ENCODE results near the gene IL17B.

IL17B gene

DNA sequence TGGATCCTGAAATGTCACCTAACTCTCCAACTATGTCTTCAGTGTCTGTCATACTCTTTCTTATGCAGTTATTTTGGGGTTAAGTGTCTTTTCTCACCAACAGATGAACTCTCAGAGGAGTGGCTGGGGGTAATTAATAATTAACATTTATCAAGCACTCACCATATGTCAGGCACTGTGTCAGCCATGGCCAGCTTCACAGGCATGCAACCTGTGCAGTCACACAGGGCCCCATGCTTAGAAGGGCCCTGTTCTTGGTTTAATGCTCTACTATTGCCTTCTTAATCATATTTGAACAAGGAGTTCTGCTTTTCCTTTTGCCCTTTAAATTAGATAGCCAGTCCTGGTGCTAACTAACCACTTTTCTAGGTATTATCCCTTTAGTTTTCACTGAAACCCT, 37.2 kb downstream of the IL17B start:
- CTCF ChIA-PET = interaction anchor here (0.8 to 1.3 kb wide), 2 partner anchors 16 to 30 kb away, joined by 3 to 4 read pairs; partner anchors contain the start of gene PCYOX1L
- H3K4me3 ChIP-seq (ENCODE audit: low read depth, low read length) = no peak overlapping the region
- TF ChIP-seq, protein P1, sequence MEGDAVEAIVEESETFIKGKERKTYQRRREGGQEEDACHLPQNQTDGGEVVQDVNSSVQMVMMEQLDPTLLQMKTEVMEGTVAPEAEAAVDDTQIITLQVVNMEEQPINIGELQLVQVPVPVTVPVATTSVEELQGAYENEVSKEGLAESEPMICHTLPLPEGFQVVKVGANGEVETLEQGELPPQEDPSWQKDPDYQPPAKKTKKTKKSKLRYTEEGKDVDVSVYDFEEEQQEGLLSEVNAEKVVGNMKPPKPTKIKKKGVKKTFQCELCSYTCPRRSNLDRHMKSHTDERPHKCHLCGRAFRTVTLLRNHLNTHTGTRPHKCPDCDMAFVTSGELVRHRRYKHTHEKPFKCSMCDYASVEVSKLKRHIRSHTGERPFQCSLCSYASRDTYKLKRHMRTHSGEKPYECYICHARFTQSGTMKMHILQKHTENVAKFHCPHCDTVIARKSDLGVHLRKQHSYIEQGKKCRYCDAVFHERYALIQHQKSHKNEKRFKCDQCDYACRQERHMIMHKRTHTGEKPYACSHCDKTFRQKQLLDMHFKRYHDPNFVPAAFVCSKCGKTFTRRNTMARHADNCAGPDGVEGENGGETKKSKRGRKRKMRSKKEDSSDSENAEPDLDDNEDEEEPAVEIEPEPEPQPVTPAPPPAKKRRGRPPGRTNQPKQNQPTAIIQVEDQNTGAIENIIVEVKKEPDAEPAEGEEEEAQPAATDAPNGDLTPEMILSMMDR (IDR thresholded peaks at IDR 0.05; ENCODE audit: insufficient read depth, low read length, missing control alignments) = no peak
- POLR2A ChIA-PET = no interaction called here
- DNase-seq (ENCODE audit: low read depth, low spot score) = no peak

DNA sequence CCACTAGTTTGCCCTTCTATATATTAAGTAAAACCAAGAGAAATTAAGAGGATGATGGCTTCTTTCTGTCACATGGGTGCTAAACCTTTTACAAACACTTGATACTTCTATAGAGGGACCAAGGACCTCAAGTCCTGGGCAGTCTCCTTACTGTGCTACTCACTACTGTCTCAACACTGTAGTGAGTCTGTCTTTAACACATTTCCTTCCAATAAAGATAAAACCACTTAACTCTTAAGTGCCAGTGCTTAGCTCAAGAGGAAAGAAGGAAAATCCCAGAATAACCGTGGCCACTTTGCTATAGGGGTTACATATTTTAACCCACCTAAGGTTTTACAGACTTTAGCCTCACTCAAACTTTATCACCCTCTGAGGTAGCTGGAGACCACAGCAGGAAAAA, 38.2 kb downstream of the IL17B start:
- DNase-seq (ENCODE audit: low read depth, low spot score) = no peak
- CTCF ChIA-PET = interaction anchor here (1.2 to 2.1 kb wide), 4 partner anchors 21 to 31 kb away, joined by 3 to 10 read pairs (median 4); no protein-coding TSS in a partner anchor
- no peak overlapping the region for H3K4me3 ChIP-seq (ENCODE audit: low read depth, low read length)
- POLR2A ChIA-PET = no interaction called here
- TF ChIP-seq, protein P1 (IDR thresholded peaks at IDR 0.05; ENCODE audit: insufficient read depth, low read length, missing control alignments) = no peak

DNA sequence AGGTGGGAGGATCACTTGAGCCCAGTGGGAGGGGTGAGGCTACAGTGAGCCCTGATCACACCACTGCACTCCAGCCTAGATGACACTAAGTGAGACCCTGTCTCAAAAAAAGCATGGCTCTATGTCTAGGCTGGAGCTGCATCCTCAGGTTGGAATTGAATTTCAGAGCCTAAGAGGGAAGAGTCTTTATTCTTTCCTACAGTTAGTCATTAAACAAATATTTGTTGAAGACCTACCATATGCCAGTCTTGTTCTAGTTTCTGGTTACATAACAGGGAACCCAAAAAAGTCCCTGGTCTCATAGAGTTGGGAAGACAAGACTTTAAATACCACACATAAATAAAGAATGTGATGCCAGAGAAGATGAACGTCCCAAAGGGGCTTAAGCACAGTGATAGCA, 40.7 kb downstream of the IL17B start:
- ChIA-PET POLR2A (no interaction called here), CTCF (interaction anchor here (1.8 kb wide), 1 partner anchor 21 kb away, joined by 5 read pairs; no protein-coding TSS in a partner anchor)
- H3K4me3 ChIP-seq (ENCODE audit: low read depth, low read length) = no peak overlapping the region
- DNase-seq (ENCODE audit: low read depth, low spot score) = no peak
- TF ChIP-seq, protein P1 (IDR thresholded peaks at IDR 0.05; ENCODE audit: insufficient read depth, low read length, missing control alignments) = no peak

DNA sequence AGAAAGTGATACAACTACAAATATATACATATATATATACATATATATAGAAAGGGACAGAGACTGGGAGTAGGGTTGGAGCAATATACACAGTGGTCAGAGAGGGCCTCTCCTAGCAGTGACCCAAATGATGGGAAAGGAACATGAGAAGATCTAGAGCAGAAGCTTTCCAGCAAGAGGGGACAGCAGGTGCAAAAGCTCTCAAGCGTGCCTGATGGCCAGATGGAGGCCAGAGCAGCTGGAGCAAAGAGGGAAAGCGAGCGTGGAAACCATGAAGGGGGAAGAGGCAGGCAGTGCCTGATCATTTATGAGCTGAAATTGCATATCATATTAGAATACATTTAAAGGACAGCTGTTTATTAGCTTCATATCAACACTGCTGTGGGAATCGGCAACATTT, 41.4 kb downstream of the IL17B start:
- H3K4me3 ChIP-seq (ENCODE audit: low read depth, low read length) = no peak overlapping the region
- TF ChIP-seq, protein P1 (IDR thresholded peaks at IDR 0.05; ENCODE audit: insufficient read depth, low read length, missing control alignments) = no peak
- no peak for DNase-seq (ENCODE audit: low read depth, low spot score)
- ChIA-PET CTCF (interaction anchor here (1.8 kb wide), 1 partner anchor 21 kb away, joined by 5 read pairs; no protein-coding TSS in a partner anchor), POLR2A (no interaction called here)

DNA sequence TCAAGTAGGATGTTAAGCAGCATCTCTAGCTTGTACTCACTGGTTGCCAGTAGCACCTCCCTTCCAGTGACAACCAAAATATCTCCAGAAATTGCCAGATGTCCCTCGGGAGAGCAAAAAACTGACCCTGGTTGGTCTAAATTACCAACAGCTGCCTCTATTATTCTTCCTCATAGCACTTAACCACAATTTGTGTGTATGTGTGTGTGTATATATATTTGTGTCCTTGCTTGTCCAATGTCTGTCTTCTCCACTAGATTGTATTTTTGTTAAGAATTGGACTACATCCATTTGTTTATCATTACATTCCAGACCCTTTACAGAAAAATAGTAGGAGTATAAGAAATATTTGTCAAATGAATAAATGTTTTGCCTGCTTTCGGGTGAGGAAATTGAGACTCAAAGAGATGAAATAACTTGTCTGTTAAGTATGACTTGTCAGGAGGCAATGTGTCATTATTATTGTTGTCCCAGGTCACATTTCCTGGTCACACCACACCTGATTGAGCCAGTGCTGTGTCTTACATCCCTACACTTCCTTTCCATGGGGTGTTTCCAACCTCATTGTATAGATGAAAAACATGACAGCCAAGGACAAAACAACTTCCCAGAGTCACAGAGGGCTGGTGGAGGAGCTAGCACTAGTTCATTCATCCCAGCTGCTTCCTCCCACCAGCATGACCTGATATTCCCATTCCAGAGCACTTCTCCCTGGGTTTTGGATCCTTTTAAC, 45.2 kb downstream of the IL17B start:
- POLR2A ChIA-PET = no interaction called here

DNA sequence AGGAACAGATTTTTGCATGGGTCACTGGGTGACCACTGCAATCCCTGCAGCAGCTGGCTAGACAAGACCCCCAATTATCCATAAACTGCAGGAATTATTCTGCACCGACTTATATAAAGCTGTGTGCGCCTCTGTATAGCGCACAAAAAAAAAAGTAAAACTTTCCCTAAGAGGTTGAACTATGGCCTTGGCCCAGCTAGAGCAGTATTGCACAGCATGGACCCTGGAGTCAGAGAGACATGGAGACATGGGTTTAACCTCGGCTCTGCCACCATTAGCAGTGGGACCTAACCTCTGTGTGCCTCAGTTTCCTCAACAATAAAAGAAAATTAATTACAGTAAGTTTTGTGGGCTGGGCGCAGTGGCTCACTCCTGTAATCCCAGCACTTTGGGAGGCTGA, 50.9 kb downstream of the IL17B start:
- TF ChIP-seq, protein P1 (IDR thresholded peaks at IDR 0.05; ENCODE audit: insufficient read depth, low read length, missing control alignments) = no peak
- no peak for DNase-seq (ENCODE audit: low read depth, low spot score)
- CTCF ChIA-PET = interaction anchor here (1.0 to 3.6 kb wide), 3 partner anchors 11 to 40 kb away, joined by 3 to 15 read pairs (median 6); no protein-coding TSS in a partner anchor
- POLR2A ChIA-PET = no interaction called here
- H3K4me3 ChIP-seq (ENCODE audit: low read depth, low read length) = no peak overlapping the region

More for the DNA sequence above, 45.2 kb downstream of the IL17B start:
- TF ChIP-seq, protein P1 (IDR thresholded peaks at IDR 0.05; ENCODE audit: insufficient read depth, low read length, missing control alignments) = no peak
- CTCF ChIA-PET = interaction anchor here (1.2 to 4.1 kb wide), 3 partner anchors 11 to 38 kb away, joined by 3 to 21 read pairs (median 3); no protein-coding TSS in a partner anchor
- H3K4me3 ChIP-seq (ENCODE audit: low read depth, low read length) = no peak overlapping the region
- peak; percentile 33 for DNase-seq (ENCODE audit: low read depth, low spot score)
